IMR-90 (cell line): Measurements from ENCODE around the gene PLXNA4. TPM values are rescaled to one million over a fixed set of nuclear protein-coding genes. Genes with fewer than 3 reads are reported as not detected.

ENCODE experiments used
- ATAC-seq: fragments of 200-7000 bp; cut with Tn5 transposase; 2 replicates; pipeline ENCODE4 v1.9.1; 2020; ENCODE audit warnings: low read depth, mild to moderate bottlenecking, moderate library complexity
- BruUV-seq: library from RNA; stranded (reverse); fragments of 400-500 nt; replicated peaks from 2 replicates; lab custom pipeline; 2021; lab: Mats Ljungman, UMichigan
- CTCF ChIA-PET: fragments of 300-600 bp; formaldehyde crosslinking; extraction: SDS; loops from one replicate; lab custom pipeline; 2021; ENCODE audit warnings: antibody characterized with exemption; lab: Yijun Ruan, JAX
- POLR2A ChIA-PET: fragments of 300-600 bp; sonication (Branson Sonifier 250); formaldehyde crosslinking; loops from one replicate; lab custom pipeline; 2022; ENCODE audit warnings: antibody characterized with exemption; ENCODE audit not compliant: unreplicated experiment; lab: Charles Lee
- DNase-seq: peaks from one replicate; pipeline ENCODE4 v3.0.0; 2013
- H2AFZ ChIP-seq: replicated peaks from 2 replicates; pipeline ENCODE3; 2013; ENCODE audit warnings: low read length, mild to moderate bottlenecking; ENCODE audit not compliant: poor library complexity
- H2AK5ac ChIP-seq: 2 replicates; pipeline ENCODE4 v1.6.1; 2013; ENCODE audit warnings: low read depth, low read length, inconsistent platforms
- H2AK9ac ChIP-seq: replicated peaks from 2 replicates; pipeline ENCODE3; 2013; ENCODE audit warnings: mild to moderate bottlenecking, low read depth, low read length, moderate library complexity; ENCODE audit not compliant: poor library complexity
- H2BK120ac ChIP-seq: 2 replicates; pipeline ENCODE4 v1.6.1; 2013; ENCODE audit warnings: low read depth, low read length, inconsistent platforms
- H2BK15ac ChIP-seq: 3 replicates; pipeline ENCODE4 v1.6.1; 2013; ENCODE audit warnings: low read depth, low read length, inconsistent platforms
- H2BK20ac ChIP-seq: 2 replicates; pipeline ENCODE4 v1.6.1; 2013; ENCODE audit warnings: low read depth, mild to moderate bottlenecking, inconsistent platforms, low read length, moderate library complexity
- H2BK5ac ChIP-seq: 2 replicates; pipeline ENCODE4 v1.6.1; 2013; ENCODE audit warnings: mild to moderate bottlenecking, low read depth, low read length, inconsistent platforms; ENCODE audit not compliant: poor library complexity, severe bottlenecking
- H3K14ac ChIP-seq: replicated peaks from 2 replicates; pipeline ENCODE4 v1.6.1; 2013; ENCODE audit warnings: low read depth, low read length, inconsistent platforms
- H3K18ac ChIP-seq: 2 replicates; pipeline ENCODE4 v1.6.1; 2013; ENCODE audit warnings: low read depth, low read length, control low read depth
- H3K23ac ChIP-seq: 2 replicates; pipeline ENCODE4 v1.6.1; 2013; ENCODE audit warnings: low read depth, low read length, inconsistent platforms
- H3K27ac ChIP-seq: 2 replicates; pipeline ENCODE4 v1.5.1; 2013; ENCODE audit warnings: mild to moderate bottlenecking, control low read depth, low read length; ENCODE audit not compliant: insufficient read depth
- H3K27me3 ChIP-seq: 2 replicates; pipeline ENCODE4 v1.6.1; 2013; ENCODE audit warnings: low read length; ENCODE audit not compliant: control insufficient read depth, insufficient read depth
- H3K36me3 ChIP-seq: 2 replicates; pipeline ENCODE4 v1.6.1; 2013; ENCODE audit warnings: low read length, mixed read lengths; ENCODE audit not compliant: control insufficient read depth, insufficient read depth
- H3K4ac ChIP-seq: 2 replicates; pipeline ENCODE4 v1.6.1; 2013; ENCODE audit warnings: low read depth, low read length, inconsistent platforms
- H3K4me1 ChIP-seq: 2 replicates; pipeline ENCODE4 v1.6.1; 2013; ENCODE audit warnings: low read length, mixed read lengths; ENCODE audit not compliant: control insufficient read depth, insufficient read depth
- H3K4me2 ChIP-seq: 2 replicates; pipeline ENCODE4 v1.6.1; 2013; ENCODE audit warnings: low read depth, mild to moderate bottlenecking, control low read depth, low read length, moderate library complexity
- H3K4me3 ChIP-seq: 2 replicates; pipeline ENCODE4 v1.5.1; 2013; ENCODE audit warnings: low read depth, mild to moderate bottlenecking, control low read depth, low read length, moderate library complexity; ENCODE audit not compliant: insufficient read depth
- H3K56ac ChIP-seq: 2 replicates; pipeline ENCODE4 v1.6.1; 2013; ENCODE audit warnings: low read length, inconsistent platforms; ENCODE audit not compliant: insufficient read depth; ENCODE audit errors: extremely low read depth
- H3K79me1 ChIP-seq, 2 experiments: 2 replicates each; pipeline ENCODE4 v1.6.1; 2013; ENCODE audit warnings: low read length in 2 of 2, inconsistent platforms in 1 of 2, low read depth in 1 of 2
- H3K9ac ChIP-seq: 2 replicates; pipeline ENCODE4 v1.6.1; 2013; ENCODE audit warnings: low read depth, low read length, control low read depth
- H3K9me1 ChIP-seq: 2 replicates; pipeline ENCODE4 v1.6.1; 2013; ENCODE audit warnings: low read length, inconsistent platforms; ENCODE audit not compliant: insufficient read depth
- H3K9me3 ChIP-seq: 2 replicates; pipeline ENCODE4 v1.6.1; 2013; ENCODE audit warnings: low read length; ENCODE audit not compliant: control insufficient read depth, insufficient read depth
- H4K20me1 ChIP-seq: 2 replicates; pipeline ENCODE4 v1.6.1; 2013; ENCODE audit warnings: low read length, inconsistent platforms; ENCODE audit not compliant: insufficient read depth
- H4K5ac ChIP-seq: 2 replicates; pipeline ENCODE4 v1.6.1; 2013; ENCODE audit warnings: mild to moderate bottlenecking, low read depth, low read length, control low read depth
- H4K8ac ChIP-seq, 2 experiments: 2 replicates each; pipeline ENCODE4 v1.6.1; 2013; ENCODE audit warnings: low read depth in 2 of 2, low read length in 2 of 2, control low read depth in 1 of 2, inconsistent platforms in 1 of 2
- H4K91ac ChIP-seq: 2 replicates; pipeline ENCODE4 v1.6.1; 2013; ENCODE audit warnings: low read depth, low read length, inconsistent platforms; ENCODE audit not compliant: insufficient read depth
- CEBPB ChIP-seq: IDR thresholded peaks from 2 replicates; pipeline ENCODE4 v1.6.1; 2012; ENCODE audit warnings: low read depth, low read length, improper control_type of control experiment
- MXI1 ChIP-seq: IDR thresholded peaks from 2 replicates; pipeline ENCODE4 v1.6.1; 2012; ENCODE audit warnings: low read depth, mild to moderate bottlenecking, low read length, moderate library complexity, borderline replicate concordance
- WGBS, 2 experiments: methylation state at CpG; one replicate each; pipeline versions ENCODE4 v1.1.5 to v1.1.7; 2013; ENCODE audit warnings: missing lambda C conversion rate in 2 of 2; ENCODE audit not compliant: insufficient read length in 1 of 2; ENCODE audit errors: extremely low coverage in 2 of 2; 5-methylcytosine and 5-hydroxymethylcytosine counted together
- dilution Hi-C: fragments of 300-500 bp; cut with HindIII; formaldehyde crosslinking; loops from one replicate; pipeline ENCODE4 v1.14.3; 2018; ENCODE audit warnings: low sequenced_read_pairs; ENCODE audit not compliant: unreplicated experiment
- in situ Hi-C: fragments of 300-500 bp; cut with MboI; formaldehyde crosslinking; loops from 3 replicates; pipeline ENCODE4 v1.14.3; 2019; ENCODE audit warnings: low sequenced_read_pairs, inconsistent platforms, mixed read lengths
- intact Hi-C: fragments of 100-400 bp; cut with micrococcal nuclease; formaldehyde crosslinking; loops from 2 replicates; pipeline ENCODE4 v1.10.0; 2022
- polyA plus RNA-seq, 3 experiments: library from polyadenylated mRNA; depleted of rRNA; stranded (reverse); fragments of >200 nt; gene quantifications; 2 replicates each; pipeline ENCODE4 v1.2.3, GENCODE V29; 2012; ENCODE audit warnings: low replicate concordance in 1 of 3
- total RNA-seq: library from RNA; depleted of rRNA; stranded (reverse); fragments of >200 nt; gene quantifications from 2 replicates; pipeline ENCODE4 v1.2.3, GENCODE V29; 2012

Gene PLXNA4
- total and polyA plus RNA-seq, 2 of the 4 experiments (the other 2 are of a cell fraction), result under 0.01 TPM

GRCh38 chr7:132232406-132232805 is 343.9 kb downstream of the PLXNA4 start:
- Histone ChIP-seq H3K4me3 (no peak overlapping the region), H3K4ac (no peak overlapping the region), H2AK5ac (no peak overlapping the region), H2BK20ac (no peak overlapping the region), H3K79me1 (no peaks in the 10 kb centered on the region), H3K18ac (no peak overlapping the region), H4K5ac (no peak overlapping the region), H2AFZ (no peak overlapping the region), H2BK15ac (no peak overlapping the region), H3K9ac (no peak overlapping the region), H2BK120ac (no peak overlapping the region), H3K9me3 (no peaks in the 10 kb centered on the region), H3K36me3 (no peaks in the 10 kb centered on the region), H3K14ac (no peak overlapping the region), H4K20me1 (no peaks in the 10 kb centered on the region), H3K27me3 (no peaks in the 10 kb centered on the region), H3K27ac (no peak overlapping the region), H3K9me1 (no peaks in the 10 kb centered on the region), H3K4me1 (no peaks in the 10 kb centered on the region), H3K23ac (no peak overlapping the region), H3K4me2 (no peak overlapping the region), H4K8ac (no peak overlapping the region), H3K56ac (no peak overlapping the region), H2BK5ac (no peak overlapping the region), H2AK9ac (no peak overlapping the region), H4K91ac (no peak overlapping the region)
- intact Hi-C loops (no loop called here), in situ Hi-C loops (no loop called here), dilution Hi-C loops (no loop called here)
- no peak for ATAC-seq
- POLR2A ChIA-PET, result no interaction called here
- no peak for DNase-seq
- no CpG with 5 or more reads among the region's 3 CpGs for WGBS, 2 experiments
- CTCF ChIA-PET, result no interaction called here
- no peak for TF ChIP-seq MXI1
- no peak for TF ChIP-seq CEBPB
- no TSS peak for BruUV-seq
